PC-3 (cell line): Measurements from ENCODE around the gene HOXB7.

ENCODE experiments used
- CTCF ChIP-seq: fragments of 300-600 bp; sonication (generic); conservative IDR thresholded peaks from 2 replicates; pipeline ENCODE4 v1.5.1; 2017; ENCODE audit warnings: antibody characterized with exemption, low read depth, mild to moderate bottlenecking, low read length
- EZH2 ChIP-seq: fragments of 300-600 bp; sonication (generic); IDR thresholded peaks from one replicate; pipeline ENCODE4 v1.6.1; 2017; ENCODE audit warnings: antibody characterized with exemption, mild to moderate bottlenecking, low read length; ENCODE audit not compliant: unreplicated experiment
- EZH2phosphoT487 ChIP-seq: fragments of 300-600 bp; sonication (generic); IDR thresholded peaks from 2 replicates; pipeline ENCODE4 v1.6.1; 2018; ENCODE audit warnings: mild to moderate bottlenecking, antibody characterized with exemption, low read length, borderline replicate concordance

GRCh38 chr17:48569674-48570324 is 41.0 kb downstream of the HOXB7 start:
- no peak for TF ChIP-seq EZH2
- TF ChIP-seq CTCF = no peak
- TF ChIP-seq EZH2phosphoT487 = no peak
